HG03575 (cell line): Measurements from ENCODE around the gene CCDC90B.

Experiments
- ATAC-seq: cut with Tn5 transposase; IDR thresholded peaks from one replicate; pipeline ENCODE4 v1.9.1; 2021; ENCODE audit not compliant: unreplicated experiment, insufficient number of reproducible peaks, low FRiP score; ENCODE audit errors: extremely low read depth

The CCDC90B gene

GRCh38 chr11:83249972-83250593, 36.1 kb downstream of the CCDC90B start:
- no peak for ATAC-seq

DNA sequence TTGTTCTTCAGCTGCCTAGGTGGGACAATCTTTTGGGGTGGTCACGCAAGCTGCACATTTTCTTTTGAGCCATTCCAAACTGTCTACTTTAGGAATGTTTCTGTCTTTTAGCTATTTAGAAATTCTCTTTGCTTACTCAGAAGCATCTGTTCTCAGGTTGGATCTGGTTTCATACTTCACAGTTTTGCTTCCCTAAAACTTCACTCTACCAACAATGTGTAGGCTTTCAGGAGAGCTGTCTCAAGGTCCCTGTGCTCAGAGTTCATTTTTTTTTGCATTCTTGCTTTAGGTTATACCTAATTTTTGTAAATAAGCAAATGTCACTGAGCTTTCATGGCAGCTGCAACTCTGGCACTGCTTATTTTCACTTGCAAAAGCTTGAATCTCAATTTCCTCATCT, 36.7 kb downstream of the CCDC90B start:
- ATAC-seq: no peak

DNA sequence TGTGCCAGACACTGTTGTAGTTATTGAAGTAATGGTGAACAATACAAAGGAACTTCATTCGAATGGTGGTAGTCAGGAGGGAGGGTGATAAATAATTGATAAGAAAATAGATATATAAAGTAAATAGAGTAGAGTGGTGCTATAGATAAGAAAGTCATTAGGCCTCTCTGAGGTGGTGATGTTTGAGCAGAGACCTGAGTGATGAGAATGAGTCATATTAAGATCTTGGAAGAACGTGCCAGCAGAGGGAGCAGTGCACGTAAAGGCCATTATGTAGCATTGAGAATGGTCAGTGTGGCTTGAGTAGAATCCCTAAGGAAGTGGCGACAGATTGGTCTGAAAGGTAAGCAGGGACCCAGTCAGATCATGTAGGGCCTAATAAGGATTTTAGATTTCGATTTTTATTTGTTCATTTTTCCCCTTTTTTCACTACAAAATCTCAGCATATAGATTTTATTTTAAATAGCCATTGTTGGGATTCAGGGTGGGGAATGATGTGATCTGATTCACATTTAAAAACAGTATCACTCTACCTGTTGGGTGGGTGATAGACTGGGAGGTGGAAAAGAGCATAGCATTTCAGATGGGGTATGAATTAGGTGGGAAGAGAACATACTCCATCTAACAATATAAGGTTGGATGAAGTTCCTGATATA, 44.7 kb downstream of the CCDC90B start:
- no peak for ATAC-seq

GRCh38 chr11:83238111-83238510, 48.1 kb downstream of the CCDC90B start:
- no peak for ATAC-seq

GRCh38 chr11:83235825-83236224, 50.3 kb downstream of the CCDC90B start:
- ATAC-seq: no peak

DNA sequence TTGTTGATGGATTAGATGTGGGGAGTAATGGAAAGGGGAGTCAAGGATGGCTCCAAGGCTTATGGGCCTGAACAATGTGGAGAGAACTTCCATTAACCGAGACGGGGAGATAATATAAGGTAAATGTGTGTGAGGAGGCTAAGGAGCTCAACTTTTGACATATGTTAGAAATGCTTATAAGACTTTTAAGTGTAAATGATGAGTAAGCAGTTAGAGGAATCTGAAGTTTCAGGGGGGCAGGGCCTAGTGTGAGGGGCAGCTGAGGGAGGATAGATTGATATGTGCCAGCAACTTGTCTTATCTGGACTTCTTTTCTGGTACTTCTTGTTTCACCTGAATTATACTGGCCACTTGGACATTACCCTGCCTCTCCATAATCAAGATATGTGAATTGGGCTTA, 62.7 kb downstream of the CCDC90B start:
- ATAC-seq: no peak

DNA sequence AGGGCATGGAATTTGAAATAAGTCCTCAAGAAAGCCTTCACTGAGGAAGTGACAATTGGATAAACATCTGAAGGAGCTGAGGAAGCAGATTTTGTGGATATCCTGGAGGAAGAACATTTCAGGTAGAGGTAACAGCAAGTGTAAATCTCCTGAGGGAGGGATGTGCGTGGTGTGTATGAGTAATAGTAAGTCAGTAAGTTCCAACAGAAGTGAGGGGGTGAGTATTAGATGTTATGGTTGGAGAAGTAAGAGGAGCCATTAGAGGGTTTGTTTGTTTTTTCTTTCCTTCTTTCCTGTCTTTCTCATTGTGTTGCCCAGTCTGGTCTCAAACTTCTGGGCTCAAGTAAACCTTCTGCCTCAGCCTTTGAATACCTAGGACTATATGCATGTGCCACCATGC, 63.7 kb downstream of the CCDC90B start:
- ATAC-seq: no peak

DNA sequence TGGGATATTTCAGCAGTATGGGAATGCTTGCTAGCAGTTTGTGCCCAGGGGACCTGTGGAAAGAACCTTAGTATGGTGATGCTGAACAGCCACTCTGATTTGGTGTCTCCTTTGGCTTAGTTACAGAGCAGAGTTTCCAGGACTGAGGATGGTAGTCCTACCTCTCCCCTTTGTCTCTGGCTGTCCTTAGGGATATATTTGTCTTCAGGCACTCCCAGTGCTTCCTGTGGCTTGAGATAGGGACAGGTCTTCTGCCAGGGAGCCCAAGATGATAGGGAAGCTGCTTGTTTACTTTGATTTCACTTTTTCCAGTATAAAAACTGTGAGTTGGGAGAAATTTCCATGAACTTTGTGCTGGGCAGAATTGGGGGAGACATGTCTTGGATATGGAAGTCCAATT, 64.5 kb downstream of the CCDC90B start:
- ATAC-seq: no peak

GRCh38 chr11:83220260-83220659, 65.9 kb downstream of the CCDC90B start:
- ATAC-seq: no peak

GRCh38 chr11:83219095-83219494, 67.1 kb downstream of the CCDC90B start:
- ATAC-seq: no peak
